Astrocyte (in vitro differentiated cells and primary cell): Measurements from ENCODE around the gene HCN3. TPM values are rescaled to one million over a fixed set of nuclear protein-coding genes. Genes with fewer than 3 reads are reported as not detected.
"Not testable (repeated sequence)": the region's sequence is repeated elsewhere in the genome, so short reads cannot be mapped to it uniquely, and the experiment has no call there.

Source experiments
- DNase-seq: peaks from one replicate; pipeline ENCODE4 v3.0.0-alpha.2; 2010; ENCODE audit warnings: low read depth
- FAIRE-seq: peaks from 2 replicates; lab custom pipeline; 2011; peaks lifted over from hg19 to GRCh38; lab: Jason Lieb, UNC
- H2AFZ ChIP-seq: 2 replicates; pipeline ENCODE4 v1.6.0; 2012; ENCODE audit warnings: low read depth, low read length, inconsistent platforms
- H3K27ac ChIP-seq: 2 replicates; pipeline ENCODE4 v1.5.1; 2011; ENCODE audit warnings: low read depth, low read length, inconsistent platforms
- H3K27me3 ChIP-seq: 2 replicates; pipeline ENCODE4 v1.6.0; 2011; ENCODE audit warnings: low read length, inconsistent platforms; ENCODE audit not compliant: insufficient read depth
- H3K36me3 ChIP-seq: 2 replicates; pipeline ENCODE4 v1.5.1; 2011; ENCODE audit warnings: low read length, inconsistent platforms; ENCODE audit not compliant: insufficient read depth
- H3K4me1 ChIP-seq: 2 replicates; pipeline ENCODE4 v1.5.1; 2011; ENCODE audit warnings: low read length, inconsistent platforms; ENCODE audit not compliant: insufficient read depth
- H3K4me2 ChIP-seq: 2 replicates; pipeline ENCODE4 v1.6.0; 2012; ENCODE audit warnings: low read length, inconsistent platforms
- H3K4me3 ChIP-seq: 2 replicates; pipeline ENCODE4 v1.5.1; 2011; ENCODE audit warnings: low read depth, mild to moderate bottlenecking, low read length, inconsistent platforms; ENCODE audit not compliant: insufficient read depth
- H3K79me2 ChIP-seq: 2 replicates; pipeline ENCODE4 v1.6.0; 2012; ENCODE audit warnings: mild to moderate bottlenecking, low read length, inconsistent platforms; ENCODE audit not compliant: insufficient read depth
- H3K9ac ChIP-seq: 2 replicates; pipeline ENCODE4 v1.6.0; 2012; ENCODE audit warnings: mild to moderate bottlenecking, low read length, inconsistent platforms
- H3K9me3 ChIP-seq: 2 replicates; pipeline ENCODE4 v1.5.1; 2012; ENCODE audit warnings: low read depth, mild to moderate bottlenecking, low read length, inconsistent platforms; ENCODE audit not compliant: insufficient read depth
- H4K20me1 ChIP-seq: 2 replicates; pipeline ENCODE4 v1.6.0; 2012; ENCODE audit warnings: low read length, inconsistent platforms; ENCODE audit not compliant: insufficient read depth
- H3K27ac Mint-ChIP-seq: one replicate; pipeline ENCODE4 v1.8.0; 2021; ENCODE audit warnings: mild to moderate bottlenecking, mixed read lengths; ENCODE audit not compliant: unreplicated experiment
- H3K27me3 Mint-ChIP-seq: one replicate; pipeline ENCODE4 v1.8.0; 2021; ENCODE audit warnings: low read depth, mixed read lengths; ENCODE audit not compliant: unreplicated experiment
- H3K36me3 Mint-ChIP-seq: one replicate; pipeline ENCODE4 v1.8.0; 2021; ENCODE audit warnings: low read depth, mixed read lengths; ENCODE audit not compliant: unreplicated experiment
- H3K4me1 Mint-ChIP-seq: one replicate; pipeline ENCODE4 v1.8.0; 2021; ENCODE audit warnings: low read depth, mixed read lengths; ENCODE audit not compliant: unreplicated experiment
- H3K4me3 Mint-ChIP-seq: one replicate; pipeline ENCODE4 v1.8.0; 2021; ENCODE audit warnings: mild to moderate bottlenecking, moderate library complexity, mixed read lengths; ENCODE audit not compliant: unreplicated experiment
- H3K9me3 Mint-ChIP-seq: one replicate; pipeline ENCODE4 v1.8.0; 2021; ENCODE audit warnings: mild to moderate bottlenecking, mixed read lengths; ENCODE audit not compliant: unreplicated experiment
- CTCF ChIP-seq: IDR thresholded peaks from 2 replicates; pipeline ENCODE4 v1.5.1; 2011; ENCODE audit warnings: low read depth, mild to moderate bottlenecking, inconsistent platforms, low read length, moderate library complexity; ENCODE audit not compliant: insufficient read depth
- EZH2 ChIP-seq: IDR thresholded peaks from 2 replicates; pipeline ENCODE4 v1.6.1; 2012; ENCODE audit warnings: mild to moderate bottlenecking, low read length, inconsistent platforms; ENCODE audit not compliant: insufficient read depth
- total RNA-seq: library from RNA; stranded (reverse); gene quantifications from 2 replicates; pipeline ENCODE4 v1.2.1, GENCODE V29; 2021

The HCN3 gene
- total RNA-seq, 1 donor from 2014 or later: 3.6 TPM

- H3K27ac Mint-ChIP-seq, H4K20me1 ChIP-seq, H3K9me3 Mint-ChIP-seq, H3K9ac ChIP-seq, H3K4me3 Mint-ChIP-seq, H2AFZ ChIP-seq, H3K36me3 ChIP-seq, DNase-seq, H3K4me2 ChIP-seq, H3K27ac ChIP-seq, H3K27me3 Mint-ChIP-seq, FAIRE-seq, H3K27me3 ChIP-seq, H3K79me2 ChIP-seq, H3K9me3 ChIP-seq, H3K4me3 ChIP-seq: not testable (repeated sequence)
- peaks cover 18% of the 10 kb centered on the region for H3K4me1 ChIP-seq
- Mint-ChIP-seq H3K36me3 (peaks cover 22% of the 10 kb centered on the region), H3K4me1 (peaks cover 10% of the 10 kb centered on the region)
Observed at GRCh38 chr1:155233502-155233901, 43.8 kb upstream of the HCN3 start.

- not testable (repeated sequence) for FAIRE-seq, H3K4me3 Mint-ChIP-seq
Observed at GRCh38 chr1:155235375-155235774, 41.9 kb upstream of the HCN3 start.

GRCh38 chr1:155236451-155236850 is 40.8 kb upstream of the HCN3 start:
- H3K79me2 ChIP-seq: no peaks in the 10 kb centered on the region
- peaks cover 13% of the 10 kb centered on the region for H3K4me1 Mint-ChIP-seq
- no peak overlapping the region for H2AFZ ChIP-seq
- H3K36me3 Mint-ChIP-seq: peaks cover 26% of the 10 kb centered on the region
- TF ChIP-seq CTCF (no peak), EZH2 (no peak)
- peaks cover 2% of the 10 kb centered on the region for H3K27me3 Mint-ChIP-seq
- DNase-seq: no peak
- FAIRE-seq: no peak
- no peak overlapping the region for H3K4me3 Mint-ChIP-seq
- no peak overlapping the region for H3K4me2 ChIP-seq
- H3K9ac ChIP-seq: no peak overlapping the region
- H3K9me3 Mint-ChIP-seq: no peaks in the 10 kb centered on the region
- no peak overlapping the region for H3K27ac ChIP-seq
- no peaks in the 10 kb centered on the region for H3K9me3 ChIP-seq
- no peak overlapping the region for H3K4me3 ChIP-seq
- no peak overlapping the region for H3K27ac Mint-ChIP-seq
- no peaks in the 10 kb centered on the region for H4K20me1 ChIP-seq
- peaks cover 17% of the 10 kb centered on the region for H3K4me1 ChIP-seq
- H3K27me3 ChIP-seq: no peaks in the 10 kb centered on the region
- H3K36me3 ChIP-seq: peaks cover 2% of the 10 kb centered on the region

More at GRCh38 chr1:155235375-155235774, 41.9 kb upstream of the HCN3 start:
- H3K79me2 ChIP-seq, H4K20me1 ChIP-seq, H3K36me3 ChIP-seq, H3K9me3 Mint-ChIP-seq, H3K4me3 ChIP-seq, H3K9me3 ChIP-seq, H3K27me3 Mint-ChIP-seq, DNase-seq, H3K27ac ChIP-seq, H3K4me2 ChIP-seq, H3K27ac Mint-ChIP-seq, H3K4me1 Mint-ChIP-seq, H3K27me3 ChIP-seq, H2AFZ ChIP-seq, H3K9ac ChIP-seq: not testable (repeated sequence)
- peaks cover 26% of the 10 kb centered on the region for H3K36me3 Mint-ChIP-seq
- H3K4me1 ChIP-seq: peaks cover 19% of the 10 kb centered on the region
